NK-92 treated with Interleukin-12 subunit alpha and Interleukin-12 subunit beta, amount 100 ng/mL, for 24 hours (cell line): ENCODE results near the gene RASSF5.
A peak's percentile ranks its signal among the peaks of the same experiment; 100 is the strongest.

Source experiments
- DNase-seq: peaks from one replicate; lab custom pipeline; 2025; lab: John Stamatoyannopoulos, UW

Gene RASSF5

GRCh38 chr1:206634365-206635079 lies 127.2 kb downstream of the RASSF5 start:
- peak; percentile 76 for DNase-seq

- peak; percentile 80 for DNase-seq
Observed at GRCh38 chr1:206635080-206635977, 128.0 kb downstream of the RASSF5 start, which contains the start of gene DYRK3. Gene DYRK3 (plus strand): TSS chr1:206635536. CDS start chr1:206635704, 168 bp downstream.

- DNase-seq = no peak
Observed at GRCh38 chr1:206635978-206636345, 128.6 kb downstream of the RASSF5 start.

GRCh38 chr1:206636671-206637070 lies 129.3 kb downstream of the RASSF5 start:
- DNase-seq = no peak

GRCh38 chr1:206637605-206638004 lies 130.3 kb downstream of the RASSF5 start:
- DNase-seq = no peak
